NCI-H748 treated with DMSO at 0.1 percent for 48 hours (cell line): ENCODE measurements around the gene TESMIN.

ENCODE experiments used
- DNase-seq: peaks from one replicate; lab custom pipeline; 2025; lab: John Stamatoyannopoulos, UW

TESMIN gene

GRCh38 chr11:68710409-68710808 is 40.9 kb downstream of the TESMIN start:
- DNase-seq = no peak

- DNase-seq = no peak
These were observed 42.3 kb downstream of the TESMIN start for GRCh38 chr11:68709062-68709461.

GRCh38 chr11:68707527-68707926 is 43.8 kb downstream of the TESMIN start:
- no peak for DNase-seq

GRCh38 chr11:68704887-68705286 is 46.4 kb downstream of the TESMIN start:
- no peak for DNase-seq

GRCh38 chr11:68698993-68699392 is 52.3 kb downstream of the TESMIN start:
- DNase-seq = no peak

GRCh38 chr11:68695531-68695930 is 55.8 kb downstream of the TESMIN start:
- DNase-seq = no peak

GRCh38 chr11:68694431-68695297 is 56.7 kb downstream of the TESMIN start:
- no peak for DNase-seq

- DNase-seq = no peak
These were observed 57.8 kb downstream of the TESMIN start for GRCh38 chr11:68693484-68693882.

- DNase-seq = no peak
These were observed 58.3 kb downstream of the TESMIN start for GRCh38 chr11:68692871-68693483.

GRCh38 chr11:68692115-68692514 is 59.2 kb downstream of the TESMIN start:
- DNase-seq = no peak

GRCh38 chr11:68691402-68691784 is 59.9 kb downstream of the TESMIN start:
- no peak for DNase-seq

GRCh38 chr11:68690671-68691401 is 60.5 kb downstream of the TESMIN start:
- no peak for DNase-seq

- DNase-seq = no peak
These were observed 61.3 kb downstream of the TESMIN start for GRCh38 chr11:68689737-68690625.

GRCh38 chr11:68688881-68689280 is 62.4 kb downstream of the TESMIN start:
- no peak for DNase-seq

GRCh38 chr11:68687986-68688385 is 63.3 kb downstream of the TESMIN start:
- no peak for DNase-seq

- no peak for DNase-seq
These were observed 64.0 kb downstream of the TESMIN start for GRCh38 chr11:68687311-68687710.

- no peak for DNase-seq
These were observed 64.8 kb downstream of the TESMIN start for GRCh38 chr11:68686486-68686885.

- DNase-seq = no peak
These were observed 65.5 kb downstream of the TESMIN start for GRCh38 chr11:68685656-68686380.

- no peak for DNase-seq
These were observed 66.6 kb downstream of the TESMIN start, which contains the start of gene GAL for GRCh38 chr11:68684385-68685356. Gene GAL, plus strand, starts transcription at chr11:68684544. Its CDS starts 380 bp downstream, at chr11:68684924.
